ENCODE measurements around the gene AQR. TPM values are rescaled to one million over a fixed set of nuclear protein-coding genes. Genes with fewer than 3 reads are reported as not detected.

Gene AQR
- total and polyA plus RNA-seq, 2 of the 8 experiments (the other 6 are each of a cell fraction or from before 2014, with no cell fraction given) = 34.5 to 57.6 TPM

DNA sequence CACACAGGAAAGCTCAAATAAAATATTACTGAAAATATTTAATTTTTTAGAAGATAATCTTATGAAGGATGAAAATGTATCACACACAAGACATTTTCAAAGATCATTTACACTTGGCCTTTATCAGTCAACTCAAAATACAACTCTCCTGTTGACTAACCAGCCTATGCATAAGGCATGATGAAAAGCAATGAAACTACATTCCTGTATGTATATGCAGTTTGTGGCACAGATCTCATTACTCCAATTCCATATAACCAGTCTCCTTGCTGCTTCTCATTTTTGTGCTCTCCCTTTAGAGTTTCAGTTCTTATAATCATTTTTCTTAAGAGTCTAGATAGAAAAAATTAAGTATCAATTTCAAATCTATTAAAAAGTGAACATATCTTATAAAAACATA, 25.8 kb downstream of the AQR start:
- no peak overlapping the region for H3K4me2 ChIP-seq (ENCODE audit: insufficient read depth in 1 of 2, low read depth in 2 of 2, low read length in 2 of 2)
- FAIRE-seq (no peak), DNase-seq (ENCODE audit: low read depth in 1 of 2, low spot score in 2 of 2) (no peak)
- no peaks in the 10 kb centered on the region; the same call in 1 of the 2 replicates for H3K23me2 ChIP-seq (ENCODE audit: low read depth, low read length)
- peaks cover 6 to 57% (median 29%) of the 10 kb centered on the region in 4 experiments for H3K36me3 ChIP-seq (ENCODE audit: control insufficient read depth in 2 of 4, insufficient read depth in 4 of 4, low read length in 3 of 4)
- no peak overlapping the region for H4K5ac ChIP-seq (ENCODE audit: insufficient read length, low read depth, low read length)
- H3K4ac ChIP-seq (replicated peaks; ENCODE audit: insufficient read length, low read depth, low read length) = no peak overlapping the region
- H3K79me2 ChIP-seq (ENCODE audit: control insufficient read depth in 1 of 2, insufficient read depth in 2 of 2, low read length in 2 of 2) = no peaks in the 10 kb centered on the region
- H2BK5ac ChIP-seq (ENCODE audit: low read depth, low read length) = no peak overlapping the region
- H4K8ac ChIP-seq (ENCODE audit: extremely low read depth, insufficient read depth, low read length) = no peak overlapping the region
- H2AFZ ChIP-seq (ENCODE audit: low read length) = no peak overlapping the region
- H3K14ac ChIP-seq (ENCODE audit: insufficient read length) = no peak overlapping the region
- no peaks in the 10 kb centered on the region; a peak in 1 of 7 replicates for H3K27me3 ChIP-seq (replicated peaks in 1 of 4; ENCODE audit: control insufficient read depth in 3 of 4, extremely low read depth in 1 of 4, insufficient read depth in 3 of 4, low read length in 3 of 4)
- no peak overlapping the region for H3K56ac ChIP-seq (replicated peaks; ENCODE audit: insufficient read length, low read depth, low read length)
- H3K27ac ChIP-seq (ENCODE audit: low read depth, low read length) = no peak overlapping the region
- H4K91ac ChIP-seq (replicated peaks; ENCODE audit: insufficient read length, low read length) = no peak overlapping the region
- no peak overlapping the region for H2AK5ac ChIP-seq (ENCODE audit: low read depth, low read length)
- H3K23ac ChIP-seq (ENCODE audit: insufficient read length) = no peak overlapping the region
- H2BK12ac ChIP-seq (ENCODE audit: low read depth, low read length) = no peak overlapping the region
- H2BK120ac ChIP-seq (replicated peaks; ENCODE audit: low read depth, low read length) = no peak overlapping the region
- no peaks in the 10 kb centered on the region for H4K20me1 ChIP-seq (replicated peaks in 1 of 2; ENCODE audit: control insufficient read depth in 1 of 2, insufficient read depth in 2 of 2, low read length in 2 of 2)
- no peaks in the 10 kb centered on the region for H3K9me3 ChIP-seq (ENCODE audit: insufficient read depth in 2 of 2, low read depth in 1 of 2, low read length in 1 of 2)
- H3K9ac ChIP-seq (replicated peaks in 1 of 4; ENCODE audit: extremely low read depth in 1 of 4, low read depth in 3 of 4, low read length in 3 of 4) = no peak overlapping the region
- H3K79me1 ChIP-seq (ENCODE audit: low read depth, low read length) = no peaks in the 10 kb centered on the region
- H3K4me1 ChIP-seq (replicated peaks in 1 of 4; ENCODE audit: control insufficient read depth in 3 of 4, insufficient read depth in 4 of 4, low read length in 3 of 4) = no peaks in the 10 kb centered on the region
- H2BK20ac ChIP-seq (ENCODE audit: low read length) = no peak overlapping the region
- no peak overlapping the region for H3K4me3 ChIP-seq (ENCODE audit: extremely low read depth in 1 of 4, insufficient read depth in 2 of 4, low read depth in 3 of 4, low read length in 4 of 4)
- no peak overlapping the region for H3K18ac ChIP-seq (ENCODE audit: extremely low read depth, low read length)
- H2BK15ac ChIP-seq (ENCODE audit: low read length) = no peak overlapping the region
- POLR2A ChIA-PET (ENCODE audit: partially characterized antibody) = interaction anchor here (1.3 kb wide), 1 partner anchor 178 kb away, joined by 3 read pairs; no protein-coding TSS in a partner anchor
- CTCF ChIA-PET (ENCODE audit: partially characterized antibody) = no interaction called here
- TF ChIP-seq EP300 (IDR thresholded peaks at IDR 0.05; ENCODE audit: borderline replicate concordance in 1 of 2, low read depth in 2 of 2, low read length in 2 of 2) = no peak
- no peak for TF ChIP-seq SAP30 (IDR thresholded peaks at IDR 0.05; ENCODE audit: insufficient read depth, insufficient replicate concordance, low read length)
- TF ChIP-seq ATF2 (IDR thresholded peaks at IDR 0.05; ENCODE audit: low read length) = no peak
- no peak for TF ChIP-seq CHD2 (IDR thresholded peaks at IDR 0.05; ENCODE audit: low read length)
- no peak for TF ChIP-seq NANOG (IDR thresholded peaks at IDR 0.05; ENCODE audit: insufficient read depth, low read depth, low read length, poor library complexity, severe bottlenecking)
- no peak for TF ChIP-seq JUND (IDR thresholded peaks at IDR 0.05; ENCODE audit: low read length)
- TF ChIP-seq EGR1 (IDR thresholded peaks at IDR 0.05; ENCODE audit: borderline replicate concordance, low read depth, low read length) = no peak
- TF ChIP-seq BCL11A (IDR thresholded peaks at IDR 0.05; ENCODE audit: low read depth in 2 of 2, low read length in 2 of 2) = no peak
- TF ChIP-seq HDAC6 (IDR thresholded peaks at IDR 0.05; ENCODE audit: low read depth, low read length) = no peak
- TF ChIP-seq RAD21 (IDR thresholded peaks at IDR 0.05 in 1 of 2, conservative IDR thresholded peaks at IDR 0.05 in 1 of 2; ENCODE audit: low read depth in 2 of 2, low read length in 2 of 2) = no peak
- TF ChIP-seq KDM4A (IDR thresholded peaks at IDR 0.05; ENCODE audit: low read depth, low read length, severe bottlenecking) = no peak
- no peak for TF ChIP-seq CBX8 (IDR thresholded peaks at IDR 0.05; ENCODE audit: borderline replicate concordance, low read depth, low read length)
- no peak for TF ChIP-seq SUZ12 (IDR thresholded peaks at IDR 0.05; ENCODE audit: low read length)
